Gastrocnemius medialis (tissue), 4 donors: Measurements from ENCODE around the gene HTT.

Source experiments
- CTCF ChIP-seq, 5 experiments: fragments of 450-650 bp in 3 of 5; fragments of 200-600 bp in 2 of 5; sonication (generic) in 2 of 5; IDR thresholded peaks in 4 of 5; conservative IDR thresholded peaks in 1 of 5; 1 replicate in 4 of 5; 2 replicates in 1 of 5; pipeline ENCODE4 v1.5.1; 2016 to 2019; ENCODE audit warnings: antibody characterized with exemption in 5 of 5, mild to moderate bottlenecking in 3 of 5, moderate library complexity in 3 of 5
- POLR2A ChIP-seq, 2 donors: fragments of 450-650 bp; IDR thresholded peaks; one replicate each; pipeline ENCODE4 v1.6.1; 2017; ENCODE audit warnings: antibody characterized with exemption in 2 of 2, mild to moderate bottlenecking in 2 of 2, moderate library complexity in 2 of 2

GRCh38 chr4:3178351-3178750, 103.9 kb downstream of the HTT start:
- no peak for TF ChIP-seq POLR2A (IDR thresholded peaks at IDR 0.05)
- TF ChIP-seq CTCF (IDR thresholded peaks at IDR 0.05 in 4 of 5, conservative IDR thresholded peaks at IDR 0.05 in 1 of 5) = no peak
